ENCODE results near the gene NEK4. TPM values are rescaled to one million over a fixed set of nuclear protein-coding genes. Genes with fewer than 3 reads are reported as not detected.

Gene NEK4
- total RNA-seq, 1 experiment from 2014 or later, result 20.5 TPM

GRCh38 chr3:52790741-52791140 is 20.0 kb upstream of the NEK4 start:
- no peak overlapping the region for H3K4me2 ChIP-seq (ENCODE audit: low read depth, low read length, poor library complexity, severe bottlenecking)
- DNase-seq, result no peak
- H3K4me3 ChIP-seq (ENCODE audit: low read length), result no peak overlapping the region
- no peaks in the 10 kb centered on the region for H3K79me2 ChIP-seq (ENCODE audit: low read length)
- no peaks in the 10 kb centered on the region for H3K4me1 ChIP-seq (ENCODE audit: low read length)
- H2AFZ ChIP-seq (ENCODE audit: low read length), result no peak overlapping the region
- H3K36me3 ChIP-seq (ENCODE audit: insufficient read depth, low read length), result no peaks in the 10 kb centered on the region
- no peaks in the 10 kb centered on the region for H3K9me2 ChIP-seq (replicated peaks; ENCODE audit: insufficient read depth, low read length)
- no peaks in the 10 kb centered on the region for H3K27me3 ChIP-seq (ENCODE audit: low read length)
- no peak overlapping the region for H3K27ac ChIP-seq (ENCODE audit: low read length)
- no peaks in the 10 kb centered on the region for H4K20me1 ChIP-seq (ENCODE audit: insufficient read depth, low read depth, low read length)
- H3K9me3 ChIP-seq (ENCODE audit: low read length), result no peaks in the 10 kb centered on the region
- H3K9ac ChIP-seq (ENCODE audit: low read length), result no peak overlapping the region

DNA sequence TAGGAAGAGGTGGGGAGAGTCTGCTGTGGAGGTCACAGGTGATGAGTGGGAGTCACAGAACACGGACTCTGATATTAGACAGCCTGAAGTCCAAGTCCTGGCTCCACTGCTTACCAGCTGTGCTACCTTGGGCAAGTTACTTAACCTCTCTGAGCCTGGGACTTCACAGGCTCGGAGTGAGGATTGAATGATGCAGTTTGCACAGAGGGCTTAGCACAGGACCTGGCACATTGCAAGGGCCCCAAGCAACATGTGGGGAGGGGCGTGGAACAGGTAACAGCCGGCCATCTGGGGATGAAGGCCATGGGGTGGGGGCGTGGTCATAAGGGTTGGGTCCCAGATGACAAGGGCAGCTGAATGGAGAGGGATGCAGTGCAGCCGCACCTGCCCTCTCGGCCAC is 19.6 kb upstream of the NEK4 start:
- Histone ChIP-seq H3K9me2 (replicated peaks; ENCODE audit: insufficient read depth, low read length) (no peaks in the 10 kb centered on the region), H3K36me3 (ENCODE audit: insufficient read depth, low read length) (no peaks in the 10 kb centered on the region), H3K4me2 (ENCODE audit: low read depth, low read length, poor library complexity, severe bottlenecking) (no peak overlapping the region), H3K27ac (ENCODE audit: low read length) (no peak overlapping the region), H3K79me2 (ENCODE audit: low read length) (no peaks in the 10 kb centered on the region), H3K27me3 (ENCODE audit: low read length) (no peaks in the 10 kb centered on the region), H3K9ac (ENCODE audit: low read length) (no peak overlapping the region), H3K4me3 (ENCODE audit: low read length) (no peak overlapping the region), H3K9me3 (ENCODE audit: low read length) (no peaks in the 10 kb centered on the region), H3K4me1 (ENCODE audit: low read length) (no peaks in the 10 kb centered on the region), H2AFZ (ENCODE audit: low read length) (no peak overlapping the region), H4K20me1 (ENCODE audit: insufficient read depth, low read depth, low read length) (no peaks in the 10 kb centered on the region)
- DNase-seq, result no peak

DNA sequence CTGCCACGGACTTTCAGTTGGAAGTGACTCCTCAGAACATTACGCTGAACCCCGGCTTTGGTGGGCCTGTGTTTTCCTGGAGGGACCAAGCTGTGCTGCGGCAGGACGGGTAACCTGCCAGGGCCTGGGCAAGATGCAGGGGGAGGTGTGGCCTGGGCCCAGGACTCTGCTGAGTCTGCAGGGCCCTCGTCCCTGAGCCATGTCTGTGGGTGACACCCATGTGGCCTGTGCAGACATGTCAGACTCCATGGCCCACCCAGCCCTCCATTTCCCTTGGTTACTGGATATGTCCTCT is 19.0 kb upstream of the NEK4 start:
- no peaks in the 10 kb centered on the region for H3K79me2 ChIP-seq (ENCODE audit: low read length)
- H3K9me2 ChIP-seq (replicated peaks; ENCODE audit: insufficient read depth, low read length), result no peaks in the 10 kb centered on the region
- H3K4me1 ChIP-seq (ENCODE audit: low read length), result no peaks in the 10 kb centered on the region
- H4K20me1 ChIP-seq (ENCODE audit: insufficient read depth, low read depth, low read length), result no peaks in the 10 kb centered on the region
- H3K36me3 ChIP-seq (ENCODE audit: insufficient read depth, low read length), result no peaks in the 10 kb centered on the region
- no peak overlapping the region for H3K4me2 ChIP-seq (ENCODE audit: low read depth, low read length, poor library complexity, severe bottlenecking)
- H3K9me3 ChIP-seq (ENCODE audit: low read length), result no peaks in the 10 kb centered on the region
- no peak overlapping the region for H3K4me3 ChIP-seq (ENCODE audit: low read length)
- no peak overlapping the region for H2AFZ ChIP-seq (ENCODE audit: low read length)
- H3K9ac ChIP-seq (ENCODE audit: low read length), result no peak overlapping the region
- no peak overlapping the region for H3K27ac ChIP-seq (ENCODE audit: low read length)
- no peak for DNase-seq
- no peaks in the 10 kb centered on the region for H3K27me3 ChIP-seq (ENCODE audit: low read length)

- no peaks in the 10 kb centered on the region for H3K9me3 ChIP-seq (ENCODE audit: low read length)
- no peak overlapping the region for H3K4me3 ChIP-seq (ENCODE audit: low read length)
- no peaks in the 10 kb centered on the region for H3K36me3 ChIP-seq (ENCODE audit: insufficient read depth, low read length)
- H3K4me2 ChIP-seq (ENCODE audit: low read depth, low read length, poor library complexity, severe bottlenecking), result no peak overlapping the region
- no peak overlapping the region for H3K27ac ChIP-seq (ENCODE audit: low read length)
- H4K20me1 ChIP-seq (ENCODE audit: insufficient read depth, low read depth, low read length), result no peaks in the 10 kb centered on the region
- no peak overlapping the region for H2AFZ ChIP-seq (ENCODE audit: low read length)
- no peak overlapping the region for H3K9ac ChIP-seq (ENCODE audit: low read length)
- no peaks in the 10 kb centered on the region for H3K27me3 ChIP-seq (ENCODE audit: low read length)
- no peaks in the 10 kb centered on the region for H3K9me2 ChIP-seq (replicated peaks; ENCODE audit: insufficient read depth, low read length)
- no peaks in the 10 kb centered on the region for H3K4me1 ChIP-seq (ENCODE audit: low read length)
- no peak for DNase-seq
- no peaks in the 10 kb centered on the region for H3K79me2 ChIP-seq (ENCODE audit: low read length)
Measured at GRCh38 chr3:52788890-52789745, 18.4 kb upstream of the NEK4 start.

DNA sequence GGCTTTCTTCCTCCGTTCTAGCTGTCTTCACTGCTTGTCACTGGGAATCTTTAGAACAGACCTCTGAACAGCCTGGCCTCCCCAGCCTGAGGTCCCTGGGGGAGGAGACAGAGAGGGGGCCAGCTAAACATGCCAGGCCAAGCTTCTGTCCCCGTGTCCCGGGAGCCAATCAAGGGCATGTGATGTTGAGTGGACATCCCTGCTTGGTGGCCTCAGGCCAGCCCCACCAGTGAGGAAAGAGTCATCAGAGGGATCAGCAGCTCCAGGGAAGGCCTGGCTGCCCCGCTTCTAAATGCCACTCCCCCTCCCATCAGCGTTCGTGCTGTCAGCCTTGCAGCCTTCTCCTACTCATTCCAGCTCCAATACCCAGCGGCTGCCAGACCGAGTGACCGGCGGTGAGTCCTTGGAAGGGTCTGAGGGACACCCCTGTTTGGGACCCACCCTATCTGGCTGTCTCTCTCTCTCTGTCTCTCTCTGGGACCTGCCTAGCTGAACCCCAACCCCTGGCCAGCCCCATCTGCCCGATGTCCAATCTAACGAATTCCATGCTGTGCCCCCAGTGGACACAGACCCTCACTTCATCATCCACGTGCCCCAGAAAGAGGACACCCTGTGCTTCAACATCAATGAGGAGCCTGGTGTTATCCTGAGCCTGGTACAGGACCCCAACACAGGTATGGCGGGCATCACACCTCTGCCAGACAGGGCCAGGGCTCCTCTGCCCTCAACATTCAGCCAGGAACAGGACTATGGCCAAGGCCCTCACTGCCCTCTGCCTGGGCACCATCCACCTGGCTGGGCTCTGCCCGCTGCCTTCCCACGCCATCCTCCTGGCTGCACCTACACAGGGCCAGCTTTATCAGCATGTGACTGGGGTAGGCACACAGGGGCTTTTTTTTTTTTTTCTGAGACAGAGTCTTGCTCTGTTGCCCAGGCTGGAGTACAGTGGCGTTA is 17.2 kb upstream of the NEK4 start:
- H2AFZ ChIP-seq (ENCODE audit: low read length), result no peak overlapping the region

GRCh38 chr3:52787246-52787645 is 16.5 kb upstream of the NEK4 start:
- no peak overlapping the region for H2AFZ ChIP-seq (ENCODE audit: low read length)
- no peaks in the 10 kb centered on the region for H3K27me3 ChIP-seq (ENCODE audit: low read length)
- no peaks in the 10 kb centered on the region for H3K9me2 ChIP-seq (replicated peaks; ENCODE audit: insufficient read depth, low read length)
- no peaks in the 10 kb centered on the region for H3K9me3 ChIP-seq (ENCODE audit: low read length)
- no peak overlapping the region for H3K27ac ChIP-seq (ENCODE audit: low read length)
- H3K36me3 ChIP-seq (ENCODE audit: insufficient read depth, low read length), result no peaks in the 10 kb centered on the region
- H3K9ac ChIP-seq (ENCODE audit: low read length), result no peak overlapping the region
- DNase-seq, result no peak
- no peaks in the 10 kb centered on the region for H4K20me1 ChIP-seq (ENCODE audit: insufficient read depth, low read depth, low read length)
- no peaks in the 10 kb centered on the region for H3K79me2 ChIP-seq (ENCODE audit: low read length)
- no peaks in the 10 kb centered on the region for H3K4me1 ChIP-seq (ENCODE audit: low read length)
- no peak overlapping the region for H3K4me2 ChIP-seq (ENCODE audit: low read depth, low read length, poor library complexity, severe bottlenecking)
- H3K4me3 ChIP-seq (ENCODE audit: low read length), result no peak overlapping the region

More for the DNA sequence above, 17.2 kb upstream of the NEK4 start:
- no peaks in the 10 kb centered on the region for H3K9me3 ChIP-seq (ENCODE audit: low read length)
- DNase-seq, result no peak
- no peaks in the 10 kb centered on the region for H3K9me2 ChIP-seq (replicated peaks; ENCODE audit: insufficient read depth, low read length)
- no peak overlapping the region for H3K4me2 ChIP-seq (ENCODE audit: low read depth, low read length, poor library complexity, severe bottlenecking)
- no peak overlapping the region for H3K4me3 ChIP-seq (ENCODE audit: low read length)
- H3K4me1 ChIP-seq (ENCODE audit: low read length), result no peaks in the 10 kb centered on the region
- no peaks in the 10 kb centered on the region for H4K20me1 ChIP-seq (ENCODE audit: insufficient read depth, low read depth, low read length)
- no peaks in the 10 kb centered on the region for H3K36me3 ChIP-seq (ENCODE audit: insufficient read depth, low read length)
- H3K79me2 ChIP-seq (ENCODE audit: low read length), result no peaks in the 10 kb centered on the region
- H3K27me3 ChIP-seq (ENCODE audit: low read length), result no peaks in the 10 kb centered on the region
- H3K27ac ChIP-seq (ENCODE audit: low read length), result no peak overlapping the region
- no peak overlapping the region for H3K9ac ChIP-seq (ENCODE audit: low read length)

- Histone ChIP-seq H3K9me3 (ENCODE audit: low read length) (no peaks in the 10 kb centered on the region), H3K9me2 (replicated peaks; ENCODE audit: insufficient read depth, low read length) (no peaks in the 10 kb centered on the region), H4K20me1 (ENCODE audit: insufficient read depth, low read depth, low read length) (no peaks in the 10 kb centered on the region), H3K27me3 (ENCODE audit: low read length) (no peaks in the 10 kb centered on the region), H2AFZ (ENCODE audit: low read length) (no peak overlapping the region), H3K4me3 (ENCODE audit: low read length) (no peak overlapping the region), H3K4me1 (ENCODE audit: low read length) (no peaks in the 10 kb centered on the region), H3K36me3 (ENCODE audit: insufficient read depth, low read length) (no peaks in the 10 kb centered on the region), H3K4me2 (ENCODE audit: low read depth, low read length, poor library complexity, severe bottlenecking) (no peak overlapping the region), H3K79me2 (ENCODE audit: low read length) (no peaks in the 10 kb centered on the region), H3K9ac (ENCODE audit: low read length) (no peak overlapping the region), H3K27ac (ENCODE audit: low read length) (no peak overlapping the region)
- no peak for DNase-seq
Measured at GRCh38 chr3:52786330-52787215, 15.8 kb upstream of the NEK4 start.
